HEK293 (cell line): ENCODE measurements around the gene PAMR1.

Experiments used
- KLF10 ChIP-seq: fragments of 450-650 bp; IDR thresholded peaks from 2 replicates; pipeline ENCODE4 v1.5.1; 2018; ENCODE audit warnings: missing biosample characterization, mild to moderate bottlenecking, missing genetic modification characterization
- MYNN ChIP-seq: fragments of 450-650 bp; formaldehyde crosslinking; IDR thresholded peaks from 2 replicates; pipeline ENCODE4 v1.5.1; 2016; ENCODE audit warnings: missing biosample characterization, missing genetic modification characterization, borderline replicate concordance
- MZF1 ChIP-seq: fragments of 450-650 bp; formaldehyde crosslinking; IDR thresholded peaks from 2 replicates; pipeline ENCODE4 v1.5.1; 2017; ENCODE audit warnings: missing biosample characterization, missing genetic modification characterization, borderline replicate concordance
- OVOL3 ChIP-seq: fragments of 450-650 bp; formaldehyde crosslinking; IDR thresholded peaks from 2 replicates; pipeline ENCODE4 v1.5.1; 2016; ENCODE audit warnings: missing biosample characterization, missing genetic modification characterization
- SETDB1 ChIP-seq: IDR thresholded peaks from one replicate; pipeline ENCODE4 v1.6.1; 2017; ENCODE audit warnings: mild to moderate bottlenecking, low read length, moderate library complexity, mixed read lengths; ENCODE audit not compliant: insufficient read length
- ZNF423 ChIP-seq: fragments of 450-650 bp; formaldehyde crosslinking; IDR thresholded peaks from 2 replicates; pipeline ENCODE4 v1.5.1; 2016; ENCODE audit warnings: missing biosample characterization, missing genetic modification characterization
- ZNF791 ChIP-seq: fragments of 450-650 bp; formaldehyde crosslinking; IDR thresholded peaks from 2 replicates; pipeline ENCODE4 v1.5.1; 2016; ENCODE audit warnings: missing biosample characterization, missing genetic modification characterization
- TF ChIP-seq, protein P1 (sequence below): fragments of 450-650 bp; formaldehyde crosslinking; IDR thresholded peaks from 2 replicates; pipeline ENCODE4 v1.5.1; 2016; ENCODE audit warnings: missing biosample characterization, missing genetic modification characterization
- TF ChIP-seq, protein P2 (sequence below): fragments of 450-650 bp; formaldehyde crosslinking; IDR thresholded peaks from 2 replicates; pipeline ENCODE4 v1.5.1; 2016; ENCODE audit warnings: missing biosample characterization, missing genetic modification characterization
- TF ChIP-seq, protein P3 (sequence below): fragments of 450-650 bp; IDR thresholded peaks from 2 replicates; pipeline ENCODE4 v1.5.1; 2018; ENCODE audit warnings: missing biosample characterization, missing genetic modification characterization
- TF ChIP-seq, protein P4 (sequence below): fragments of 450-650 bp; formaldehyde crosslinking; IDR thresholded peaks from 2 replicates; pipeline ENCODE4 v1.5.0; 2017; ENCODE audit warnings: missing biosample characterization, missing genetic modification characterization, borderline replicate concordance
- TF ChIP-seq, protein P5 (sequence below): fragments of 450-650 bp; formaldehyde crosslinking; IDR thresholded peaks from 2 replicates; pipeline ENCODE4 v1.5.1; 2016; ENCODE audit warnings: missing biosample characterization, missing genetic modification characterization
- TF ChIP-seq, protein P6 (sequence below): fragments of 450-650 bp; formaldehyde crosslinking; IDR thresholded peaks from 2 replicates; pipeline ENCODE4 v1.5.1; 2016; ENCODE audit warnings: missing biosample characterization, missing genetic modification characterization
- TF ChIP-seq, protein P7 (sequence below): fragments of 450-650 bp; formaldehyde crosslinking; IDR thresholded peaks from 2 replicates; pipeline ENCODE4 v1.5.1; 2016; ENCODE audit warnings: missing biosample characterization, missing genetic modification characterization, low read depth

DNA sequence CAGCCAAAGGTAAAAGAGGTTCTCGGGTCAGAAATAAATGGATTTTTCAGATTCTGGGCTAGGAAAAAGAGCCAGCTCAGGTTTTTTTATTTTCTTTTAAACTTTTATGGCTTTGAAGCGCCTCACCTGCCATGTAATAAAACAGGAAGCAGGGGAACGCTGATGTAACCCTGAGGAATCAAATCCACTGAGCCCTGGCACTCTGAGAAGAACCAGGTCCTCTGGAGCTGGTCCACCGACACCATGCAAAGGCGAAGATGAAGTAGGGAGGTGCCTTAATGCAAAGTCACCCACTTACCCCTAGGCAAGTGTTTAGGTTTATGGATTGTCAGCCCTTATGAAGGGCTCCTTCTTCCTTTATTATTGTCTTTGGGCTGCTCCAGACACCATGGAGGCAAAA lies 1.6 kb downstream of the PAMR1 start:
- no peak for TF ChIP-seq KLF10 (tag by site-specific recombination)
- TF ChIP-seq, protein P1, sequence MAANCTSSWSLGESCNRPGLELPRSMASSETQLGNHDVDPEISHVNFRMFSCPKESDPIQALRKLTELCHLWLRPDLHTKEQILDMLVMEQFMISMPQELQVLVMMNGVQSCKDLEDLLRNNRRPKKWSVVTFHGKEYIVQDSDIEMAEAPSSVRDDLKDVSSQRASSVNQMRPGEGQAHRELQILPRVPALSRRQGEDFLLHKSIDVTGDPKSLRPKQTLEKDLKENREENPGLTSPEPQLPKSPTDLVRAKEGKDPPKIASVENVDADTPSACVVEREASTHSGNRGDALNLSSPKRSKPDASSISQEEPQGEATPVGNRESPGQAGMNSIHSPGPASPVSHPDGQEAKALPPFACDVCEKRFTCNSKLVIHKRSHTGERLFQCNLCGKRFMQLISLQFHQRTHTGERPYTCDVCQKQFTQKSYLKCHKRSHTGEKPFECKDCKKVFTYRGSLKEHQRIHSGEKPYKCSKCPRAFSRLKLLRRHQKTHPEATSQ (tag by site-specific recombination), result no peak
- TF ChIP-seq ZNF423, result no peak
- TF ChIP-seq, protein P2, sequence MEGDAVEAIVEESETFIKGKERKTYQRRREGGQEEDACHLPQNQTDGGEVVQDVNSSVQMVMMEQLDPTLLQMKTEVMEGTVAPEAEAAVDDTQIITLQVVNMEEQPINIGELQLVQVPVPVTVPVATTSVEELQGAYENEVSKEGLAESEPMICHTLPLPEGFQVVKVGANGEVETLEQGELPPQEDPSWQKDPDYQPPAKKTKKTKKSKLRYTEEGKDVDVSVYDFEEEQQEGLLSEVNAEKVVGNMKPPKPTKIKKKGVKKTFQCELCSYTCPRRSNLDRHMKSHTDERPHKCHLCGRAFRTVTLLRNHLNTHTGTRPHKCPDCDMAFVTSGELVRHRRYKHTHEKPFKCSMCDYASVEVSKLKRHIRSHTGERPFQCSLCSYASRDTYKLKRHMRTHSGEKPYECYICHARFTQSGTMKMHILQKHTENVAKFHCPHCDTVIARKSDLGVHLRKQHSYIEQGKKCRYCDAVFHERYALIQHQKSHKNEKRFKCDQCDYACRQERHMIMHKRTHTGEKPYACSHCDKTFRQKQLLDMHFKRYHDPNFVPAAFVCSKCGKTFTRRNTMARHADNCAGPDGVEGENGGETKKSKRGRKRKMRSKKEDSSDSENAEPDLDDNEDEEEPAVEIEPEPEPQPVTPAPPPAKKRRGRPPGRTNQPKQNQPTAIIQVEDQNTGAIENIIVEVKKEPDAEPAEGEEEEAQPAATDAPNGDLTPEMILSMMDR (tag by site-specific recombination), result no peak
- TF ChIP-seq, protein P3, sequence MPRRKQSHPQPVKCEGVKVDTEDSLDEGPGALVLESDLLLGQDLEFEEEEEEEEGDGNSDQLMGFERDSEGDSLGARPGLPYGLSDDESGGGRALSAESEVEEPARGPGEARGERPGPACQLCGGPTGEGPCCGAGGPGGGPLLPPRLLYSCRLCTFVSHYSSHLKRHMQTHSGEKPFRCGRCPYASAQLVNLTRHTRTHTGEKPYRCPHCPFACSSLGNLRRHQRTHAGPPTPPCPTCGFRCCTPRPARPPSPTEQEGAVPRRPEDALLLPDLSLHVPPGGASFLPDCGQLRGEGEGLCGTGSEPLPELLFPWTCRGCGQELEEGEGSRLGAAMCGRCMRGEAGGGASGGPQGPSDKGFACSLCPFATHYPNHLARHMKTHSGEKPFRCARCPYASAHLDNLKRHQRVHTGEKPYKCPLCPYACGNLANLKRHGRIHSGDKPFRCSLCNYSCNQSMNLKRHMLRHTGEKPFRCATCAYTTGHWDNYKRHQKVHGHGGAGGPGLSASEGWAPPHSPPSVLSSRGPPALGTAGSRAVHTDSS (tag by site-specific recombination), result no peak
- TF ChIP-seq, protein P4, sequence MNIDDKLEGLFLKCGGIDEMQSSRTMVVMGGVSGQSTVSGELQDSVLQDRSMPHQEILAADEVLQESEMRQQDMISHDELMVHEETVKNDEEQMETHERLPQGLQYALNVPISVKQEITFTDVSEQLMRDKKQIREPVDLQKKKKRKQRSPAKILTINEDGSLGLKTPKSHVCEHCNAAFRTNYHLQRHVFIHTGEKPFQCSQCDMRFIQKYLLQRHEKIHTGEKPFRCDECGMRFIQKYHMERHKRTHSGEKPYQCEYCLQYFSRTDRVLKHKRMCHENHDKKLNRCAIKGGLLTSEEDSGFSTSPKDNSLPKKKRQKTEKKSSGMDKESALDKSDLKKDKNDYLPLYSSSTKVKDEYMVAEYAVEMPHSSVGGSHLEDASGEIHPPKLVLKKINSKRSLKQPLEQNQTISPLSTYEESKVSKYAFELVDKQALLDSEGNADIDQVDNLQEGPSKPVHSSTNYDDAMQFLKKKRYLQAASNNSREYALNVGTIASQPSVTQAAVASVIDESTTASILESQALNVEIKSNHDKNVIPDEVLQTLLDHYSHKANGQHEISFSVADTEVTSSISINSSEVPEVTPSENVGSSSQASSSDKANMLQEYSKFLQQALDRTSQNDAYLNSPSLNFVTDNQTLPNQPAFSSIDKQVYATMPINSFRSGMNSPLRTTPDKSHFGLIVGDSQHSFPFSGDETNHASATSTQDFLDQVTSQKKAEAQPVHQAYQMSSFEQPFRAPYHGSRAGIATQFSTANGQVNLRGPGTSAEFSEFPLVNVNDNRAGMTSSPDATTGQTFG (tag by site-specific recombination), result no peak
- no peak for TF ChIP-seq MYNN (tag by site-specific recombination)
- TF ChIP-seq, protein P5, sequence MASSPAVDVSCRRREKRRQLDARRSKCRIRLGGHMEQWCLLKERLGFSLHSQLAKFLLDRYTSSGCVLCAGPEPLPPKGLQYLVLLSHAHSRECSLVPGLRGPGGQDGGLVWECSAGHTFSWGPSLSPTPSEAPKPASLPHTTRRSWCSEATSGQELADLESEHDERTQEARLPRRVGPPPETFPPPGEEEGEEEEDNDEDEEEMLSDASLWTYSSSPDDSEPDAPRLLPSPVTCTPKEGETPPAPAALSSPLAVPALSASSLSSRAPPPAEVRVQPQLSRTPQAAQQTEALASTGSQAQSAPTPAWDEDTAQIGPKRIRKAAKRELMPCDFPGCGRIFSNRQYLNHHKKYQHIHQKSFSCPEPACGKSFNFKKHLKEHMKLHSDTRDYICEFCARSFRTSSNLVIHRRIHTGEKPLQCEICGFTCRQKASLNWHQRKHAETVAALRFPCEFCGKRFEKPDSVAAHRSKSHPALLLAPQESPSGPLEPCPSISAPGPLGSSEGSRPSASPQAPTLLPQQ (tag by site-specific recombination), result no peak
- TF ChIP-seq ZNF791 (tag by site-specific recombination), result no peak
- no peak for TF ChIP-seq OVOL3 (tag by site-specific recombination)
- TF ChIP-seq MZF1 (tag by site-specific recombination), result no peak
- TF ChIP-seq SETDB1, result no peak
- TF ChIP-seq, protein P6, sequence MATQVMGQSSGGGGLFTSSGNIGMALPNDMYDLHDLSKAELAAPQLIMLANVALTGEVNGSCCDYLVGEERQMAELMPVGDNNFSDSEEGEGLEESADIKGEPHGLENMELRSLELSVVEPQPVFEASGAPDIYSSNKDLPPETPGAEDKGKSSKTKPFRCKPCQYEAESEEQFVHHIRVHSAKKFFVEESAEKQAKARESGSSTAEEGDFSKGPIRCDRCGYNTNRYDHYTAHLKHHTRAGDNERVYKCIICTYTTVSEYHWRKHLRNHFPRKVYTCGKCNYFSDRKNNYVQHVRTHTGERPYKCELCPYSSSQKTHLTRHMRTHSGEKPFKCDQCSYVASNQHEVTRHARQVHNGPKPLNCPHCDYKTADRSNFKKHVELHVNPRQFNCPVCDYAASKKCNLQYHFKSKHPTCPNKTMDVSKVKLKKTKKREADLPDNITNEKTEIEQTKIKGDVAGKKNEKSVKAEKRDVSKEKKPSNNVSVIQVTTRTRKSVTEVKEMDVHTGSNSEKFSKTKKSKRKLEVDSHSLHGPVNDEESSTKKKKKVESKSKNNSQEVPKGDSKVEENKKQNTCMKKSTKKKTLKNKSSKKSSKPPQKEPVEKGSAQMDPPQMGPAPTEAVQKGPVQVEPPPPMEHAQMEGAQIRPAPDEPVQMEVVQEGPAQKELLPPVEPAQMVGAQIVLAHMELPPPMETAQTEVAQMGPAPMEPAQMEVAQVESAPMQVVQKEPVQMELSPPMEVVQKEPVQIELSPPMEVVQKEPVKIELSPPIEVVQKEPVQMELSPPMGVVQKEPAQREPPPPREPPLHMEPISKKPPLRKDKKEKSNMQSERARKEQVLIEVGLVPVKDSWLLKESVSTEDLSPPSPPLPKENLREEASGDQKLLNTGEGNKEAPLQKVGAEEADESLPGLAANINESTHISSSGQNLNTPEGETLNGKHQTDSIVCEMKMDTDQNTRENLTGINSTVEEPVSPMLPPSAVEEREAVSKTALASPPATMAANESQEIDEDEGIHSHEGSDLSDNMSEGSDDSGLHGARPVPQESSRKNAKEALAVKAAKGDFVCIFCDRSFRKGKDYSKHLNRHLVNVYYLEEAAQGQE, result no peak
- TF ChIP-seq, protein P7, sequence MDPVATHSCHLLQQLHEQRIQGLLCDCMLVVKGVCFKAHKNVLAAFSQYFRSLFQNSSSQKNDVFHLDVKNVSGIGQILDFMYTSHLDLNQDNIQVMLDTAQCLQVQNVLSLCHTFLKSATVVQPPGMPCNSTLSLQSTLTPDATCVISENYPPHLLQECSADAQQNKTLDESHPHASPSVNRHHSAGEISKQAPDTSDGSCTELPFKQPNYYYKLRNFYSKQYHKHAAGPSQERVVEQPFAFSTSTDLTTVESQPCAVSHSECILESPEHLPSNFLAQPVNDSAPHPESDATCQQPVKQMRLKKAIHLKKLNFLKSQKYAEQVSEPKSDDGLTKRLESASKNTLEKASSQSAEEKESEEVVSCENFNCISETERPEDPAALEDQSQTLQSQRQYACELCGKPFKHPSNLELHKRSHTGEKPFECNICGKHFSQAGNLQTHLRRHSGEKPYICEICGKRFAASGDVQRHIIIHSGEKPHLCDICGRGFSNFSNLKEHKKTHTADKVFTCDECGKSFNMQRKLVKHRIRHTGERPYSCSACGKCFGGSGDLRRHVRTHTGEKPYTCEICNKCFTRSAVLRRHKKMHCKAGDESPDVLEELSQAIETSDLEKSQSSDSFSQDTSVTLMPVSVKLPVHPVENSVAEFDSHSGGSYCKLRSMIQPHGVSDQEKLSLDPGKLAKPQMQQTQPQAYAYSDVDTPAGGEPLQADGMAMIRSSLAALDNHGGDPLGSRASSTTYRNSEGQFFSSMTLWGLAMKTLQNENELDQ (tag by site-specific recombination), result no peak
